GM12865 (cell line): Measurements from ENCODE around the gene TMC4.
A peak's percentile ranks its signal among the peaks of the same experiment; 100 is the strongest.

Experiments used
- DNase-seq: peaks from one replicate; pipeline ENCODE4 v3.0.0; 2010; ENCODE audit warnings: low read depth
- H3K4me3 ChIP-seq: 2 replicates; pipeline ENCODE4 v1.5.1; 2011; ENCODE audit warnings: mild to moderate bottlenecking, low read depth, low read length, control low read depth
- TF ChIP-seq, protein P1 (sequence below): IDR thresholded peaks from 2 replicates; pipeline ENCODE4 v1.5.1; 2011; ENCODE audit warnings: low read length, control low read depth, low read depth, inconsistent platforms; ENCODE audit not compliant: insufficient read depth; ENCODE audit errors: missing control alignments

TMC4 gene

DNA sequence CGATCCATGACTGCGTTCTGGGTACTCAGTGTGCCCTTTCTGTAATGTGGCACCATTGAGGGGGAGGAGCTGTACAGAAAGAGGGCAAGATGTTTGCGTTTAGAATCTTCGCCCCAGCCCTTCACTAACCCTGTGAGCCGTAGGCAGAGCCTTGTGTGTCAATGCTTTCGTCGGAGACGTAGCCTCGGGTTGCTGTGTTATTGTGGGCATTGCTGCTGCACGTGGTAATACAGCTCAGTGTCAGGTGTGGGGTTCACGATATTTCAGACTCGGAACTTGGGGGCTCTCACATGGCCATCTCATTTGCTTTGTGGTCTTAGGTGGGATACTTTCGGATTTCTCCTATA, 33.8 kb upstream of the TMC4 start:
- no peak overlapping the region for H3K4me3 ChIP-seq
- TF ChIP-seq, protein P1, sequence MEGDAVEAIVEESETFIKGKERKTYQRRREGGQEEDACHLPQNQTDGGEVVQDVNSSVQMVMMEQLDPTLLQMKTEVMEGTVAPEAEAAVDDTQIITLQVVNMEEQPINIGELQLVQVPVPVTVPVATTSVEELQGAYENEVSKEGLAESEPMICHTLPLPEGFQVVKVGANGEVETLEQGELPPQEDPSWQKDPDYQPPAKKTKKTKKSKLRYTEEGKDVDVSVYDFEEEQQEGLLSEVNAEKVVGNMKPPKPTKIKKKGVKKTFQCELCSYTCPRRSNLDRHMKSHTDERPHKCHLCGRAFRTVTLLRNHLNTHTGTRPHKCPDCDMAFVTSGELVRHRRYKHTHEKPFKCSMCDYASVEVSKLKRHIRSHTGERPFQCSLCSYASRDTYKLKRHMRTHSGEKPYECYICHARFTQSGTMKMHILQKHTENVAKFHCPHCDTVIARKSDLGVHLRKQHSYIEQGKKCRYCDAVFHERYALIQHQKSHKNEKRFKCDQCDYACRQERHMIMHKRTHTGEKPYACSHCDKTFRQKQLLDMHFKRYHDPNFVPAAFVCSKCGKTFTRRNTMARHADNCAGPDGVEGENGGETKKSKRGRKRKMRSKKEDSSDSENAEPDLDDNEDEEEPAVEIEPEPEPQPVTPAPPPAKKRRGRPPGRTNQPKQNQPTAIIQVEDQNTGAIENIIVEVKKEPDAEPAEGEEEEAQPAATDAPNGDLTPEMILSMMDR, result no peak
- DNase-seq, result peak; percentile 29

DNA sequence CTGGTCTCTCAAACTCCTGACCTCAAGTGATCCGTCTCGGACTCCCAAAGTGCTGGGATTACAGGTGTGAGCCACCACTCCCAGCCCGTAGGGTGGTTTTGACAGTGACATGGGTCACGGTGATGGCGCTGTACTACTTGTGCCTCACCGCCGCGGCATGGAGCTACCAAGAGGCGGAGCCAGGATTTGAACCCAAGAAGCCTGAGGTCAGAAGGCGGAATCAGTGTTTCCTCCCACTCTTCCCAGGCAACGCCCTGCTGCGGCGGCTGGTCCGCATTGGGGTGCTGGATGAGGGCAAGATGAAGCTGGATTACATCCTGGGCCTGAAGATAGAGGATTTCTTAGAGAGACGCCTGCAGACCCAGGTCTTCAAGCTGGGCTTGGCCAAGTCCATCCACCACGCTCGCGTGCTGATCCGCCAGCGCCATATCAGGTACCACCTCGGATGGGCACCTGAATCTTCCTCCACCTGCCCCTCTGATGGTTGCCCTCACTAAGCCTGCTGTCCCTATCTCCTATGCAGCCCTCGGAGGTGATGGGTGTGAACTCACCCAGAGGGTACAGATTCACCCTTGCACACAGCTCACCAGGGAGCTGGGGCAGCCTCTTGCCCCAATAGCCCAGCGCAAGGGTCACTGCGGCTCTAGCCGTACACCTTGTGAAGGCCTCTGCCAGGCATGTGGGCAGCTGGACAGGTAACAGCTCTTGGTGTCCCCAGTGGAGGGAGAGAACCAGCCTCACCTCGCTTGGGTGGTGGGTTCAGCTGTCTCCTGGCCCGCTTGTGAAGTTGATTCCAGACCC, 33.3 kb upstream of the TMC4 start:
- TF ChIP-seq, protein P1, result no peak
- DNase-seq, result peak; percentile 21
- no peak overlapping the region; the same call in 1 of the 2 replicates for H3K4me3 ChIP-seq

DNA sequence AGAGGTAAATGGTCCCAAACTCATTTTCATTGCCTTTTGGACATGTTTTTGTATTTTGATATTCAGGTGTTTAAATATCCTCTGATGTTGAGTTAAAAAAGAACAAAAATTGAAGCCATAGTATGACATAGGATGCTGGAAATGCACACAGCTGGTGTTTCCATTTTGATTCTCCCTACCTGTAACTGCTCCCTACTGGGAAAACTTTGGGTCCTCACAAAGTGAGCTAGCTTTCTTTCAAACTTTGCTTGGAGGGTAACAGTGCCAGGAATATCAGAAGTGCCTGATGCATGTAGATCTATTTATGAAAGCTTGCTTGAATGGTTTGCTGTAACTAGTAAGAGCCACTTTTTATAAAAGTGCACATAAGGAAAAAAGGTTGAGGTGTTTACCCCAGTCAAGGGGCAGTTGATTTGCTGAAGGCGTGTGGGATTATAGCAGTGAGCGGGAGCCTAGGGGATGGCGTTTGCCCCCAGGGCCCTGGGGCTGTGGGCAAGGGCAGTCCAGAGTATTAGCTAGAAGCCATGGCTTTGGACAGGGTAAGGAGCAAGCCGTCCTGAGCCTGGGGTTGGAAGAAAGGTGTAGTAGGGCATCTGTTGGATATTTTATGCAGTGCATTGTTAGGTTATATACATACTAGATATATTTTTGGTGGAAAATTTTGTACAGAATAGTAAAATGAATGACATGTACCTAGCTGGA, 32.0 kb upstream of the TMC4 start:
- DNase-seq, result peak; percentile 17
- TF ChIP-seq, protein P1, result no peak
- H3K4me3 ChIP-seq, result peak overlapping the region; percentile 80

DNA sequence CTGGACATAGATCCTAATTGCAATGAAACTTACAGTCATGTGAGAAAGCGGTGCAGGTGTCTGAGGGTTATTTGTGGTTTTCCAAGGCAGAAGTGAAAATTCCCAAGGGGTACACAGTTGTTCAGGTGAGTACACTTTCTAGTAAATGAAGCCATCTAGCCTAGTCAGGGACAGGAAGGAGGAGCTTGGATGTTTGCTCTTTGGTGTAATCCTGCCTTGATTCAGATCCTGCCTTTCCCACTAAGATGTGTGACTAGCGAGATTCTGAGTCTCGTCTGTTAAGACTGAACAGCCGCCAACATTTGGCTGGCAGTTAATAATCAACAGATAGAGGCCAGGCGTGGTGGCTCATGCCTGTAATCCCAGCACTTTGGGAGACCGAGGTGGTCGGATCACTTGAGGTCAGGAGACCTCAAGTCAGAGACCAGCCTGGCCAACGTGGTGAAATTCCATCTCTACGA, 30.2 kb upstream of the TMC4 start:
- DNase-seq, result no peak
- TF ChIP-seq, protein P1, result no peak
- peak overlapping the region; percentile 80 for H3K4me3 ChIP-seq

DNA sequence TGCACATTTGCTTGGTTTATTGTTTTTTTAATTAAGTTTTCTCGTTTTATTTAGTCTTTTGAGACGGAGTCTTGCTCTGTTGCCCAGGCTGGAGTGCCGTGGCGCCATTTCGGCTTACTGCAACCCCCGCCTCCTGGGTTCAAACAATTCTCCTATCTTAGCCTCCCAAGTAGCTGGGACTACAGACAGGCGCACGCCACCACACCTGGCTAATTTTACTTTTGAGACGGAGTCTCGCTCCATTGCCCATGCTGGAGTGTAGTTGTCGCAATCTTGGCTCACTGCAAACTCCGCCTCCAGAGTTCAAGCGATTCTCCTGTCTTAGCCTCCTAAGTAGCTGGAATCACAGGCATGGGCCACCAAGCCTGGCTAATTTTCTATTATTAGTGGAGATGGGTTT, 29.0 kb upstream of the TMC4 start:
- peak; percentile 61 for DNase-seq
- TF ChIP-seq, protein P1, result no peak
- peak overlapping the region; percentile 80 for H3K4me3 ChIP-seq

DNA sequence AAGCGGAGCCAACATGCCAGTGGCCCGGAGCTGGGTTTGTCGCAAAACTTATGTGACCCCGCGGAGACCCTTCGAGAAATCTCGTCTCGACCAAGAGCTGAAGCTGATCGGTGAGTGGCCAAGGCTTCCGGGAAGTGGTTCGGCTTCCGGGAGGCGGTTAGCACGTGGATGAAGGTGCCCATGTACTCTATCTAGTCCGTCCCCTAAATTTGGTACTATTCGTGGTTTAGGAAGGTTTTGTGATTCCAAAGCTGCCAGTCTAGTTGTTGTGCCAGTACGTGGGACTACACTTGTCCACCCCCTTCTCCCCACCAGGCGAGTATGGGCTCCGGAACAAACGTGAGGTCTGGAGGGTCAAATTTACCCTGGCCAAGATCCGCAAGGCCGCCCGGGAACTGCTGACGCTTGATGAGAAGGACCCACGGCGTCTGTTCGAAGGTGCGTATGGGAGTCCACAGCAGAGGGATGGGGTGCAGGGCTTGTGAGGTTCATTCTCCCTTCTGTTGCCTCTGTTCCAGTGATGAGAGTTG, 28.3 kb upstream of the TMC4 start:
- no peak for DNase-seq
- H3K4me3 ChIP-seq, result peak overlapping the region; percentile 80
- TF ChIP-seq, protein P1, result no peak
